Measurements from ENCODE around the gene PATL2.
"Not testable (repeated sequence)": the region's sequence is repeated elsewhere in the genome, so short reads cannot be mapped to it uniquely, and the experiment has no call there.

Gene PATL2

GRCh38 chr15:44719293-44719999 lies 8.3 kb upstream of the PATL2 start:
- peak; percentile 40 for FAIRE-seq

GRCh38 chr15:44718927-44719292 lies 7.8 kb upstream of the PATL2 start:
- no peak for FAIRE-seq

GRCh38 chr15:44718180-44718926 lies 7.2 kb upstream of the PATL2 start:
- no peak for FAIRE-seq

- FAIRE-seq: no peak
Observed at GRCh38 chr15:44716983-44717602, 6.0 kb upstream of the PATL2 start.

GRCh38 chr15:44715797-44716334 lies 4.7 kb upstream of the PATL2 start:
- FAIRE-seq: no peak

- no peak for FAIRE-seq
Observed at GRCh38 chr15:44715142-44715796, 4.1 kb upstream of the PATL2 start.

- FAIRE-seq: no peak
Observed at GRCh38 chr15:44713006-44713966, 2.2 kb upstream of the PATL2 start.

GRCh38 chr15:44712346-44713005 lies 1.4 kb upstream of the PATL2 start:
- no peak for FAIRE-seq

- no peak for FAIRE-seq
Observed at GRCh38 chr15:44711743-44712345, 721 bp upstream of the PATL2 start.

- no peak for FAIRE-seq
Observed at GRCh38 chr15:44710236-44711095, 657 bp downstream of the PATL2 start.

- no peak for FAIRE-seq
Observed at GRCh38 chr15:44706946-44707636, 4.0 kb downstream of the PATL2 start.

- FAIRE-seq: no peak
Observed at GRCh38 chr15:44706401-44706800, 4.7 kb downstream of the PATL2 start.

- FAIRE-seq: no peak
Observed at GRCh38 chr15:44705986-44706385, 5.1 kb downstream of the PATL2 start.

GRCh38 chr15:44700676-44701075 lies 10.4 kb downstream of the PATL2 start:
- FAIRE-seq: not testable (repeated sequence)

GRCh38 chr15:44698641-44699040 lies 12.5 kb downstream of the PATL2 start:
- no peak for FAIRE-seq

- no peak for FAIRE-seq
Observed at GRCh38 chr15:44697014-44697413, 14.1 kb downstream of the PATL2 start.

- FAIRE-seq: no peak
Observed at GRCh38 chr15:44695294-44695693, 15.8 kb downstream of the PATL2 start.

- no peak for FAIRE-seq
Observed at GRCh38 chr15:44694416-44694815, 16.7 kb downstream of the PATL2 start.

- no peak for FAIRE-seq
Observed at GRCh38 chr15:44692659-44693058, 18.5 kb downstream of the PATL2 start.

All from G401.6 (cell line).